PC-9 (cell line): Measurements from ENCODE around the gene ADORA1.

ENCODE experiments used
- CTCF ChIP-seq: fragments of 200-600 bp; sonication (generic); conservative IDR thresholded peaks from 2 replicates; pipeline ENCODE4 v1.6.1; 2017; ENCODE audit warnings: mixed run types, antibody characterized with exemption, mild to moderate bottlenecking, moderate library complexity
- EZH2 ChIP-seq: fragments of 200-600 bp; sonication (generic); IDR thresholded peaks from 2 replicates; pipeline ENCODE4 v1.8.0; 2017; ENCODE audit warnings: antibody characterized with exemption, low read depth

- TF ChIP-seq CTCF (no peak), EZH2 (no peak)
Measured at GRCh38 chr1:203128716-203129500, 1.4 kb downstream of the ADORA1 start.
